Transverse colon (tissue), 4 donors: Measurements from ENCODE around the gene PAX8. TPM values are rescaled to one million over a fixed set of nuclear protein-coding genes. Genes with fewer than 3 reads are reported as not detected.

Experiments
- DNase-seq: peaks from one replicate; pipeline ENCODE4 v3.0.0-alpha.2; 2019
- H3K27ac ChIP-seq, 4 donors: fragments of 200-600 bp; sonication (generic); 2 replicates each; pipeline ENCODE4 v1.5.1; 2016 to 2018; ENCODE audit warnings: inconsistent platforms in 4 of 4
- H3K27me3 ChIP-seq: fragments of 200-600 bp; sonication (generic); 2 replicates; pipeline ENCODE4 v1.5.1; 2017; ENCODE audit warnings: inconsistent platforms
- H3K36me3 ChIP-seq, 4 donors: fragments of 200-600 bp; sonication (generic); 2 replicates each; pipeline ENCODE4 v1.5.1; 2017 to 2019; ENCODE audit warnings: inconsistent platforms in 4 of 4
- H3K4me1 ChIP-seq, 4 donors: fragments of 200-600 bp; sonication (generic); 2 replicates each; pipeline ENCODE4 v1.5.1; 2017 to 2020; ENCODE audit warnings: inconsistent platforms in 4 of 4
- H3K4me3 ChIP-seq, 4 donors: fragments of 200-600 bp; sonication (generic); 1 replicate in 1 of 4; 2 replicates in 3 of 4; pipeline versions ENCODE4 v1.5.1 to v1.6.1; 2017 to 2019; ENCODE audit warnings: inconsistent platforms in 4 of 4
- H3K9me3 ChIP-seq, 2 donors: fragments of 200-600 bp; sonication (generic); 2 replicates each; pipeline ENCODE4 v1.5.1; 2017 to 2019; ENCODE audit warnings: inconsistent platforms in 2 of 2
- CTCF ChIP-seq, 5 experiments: fragments of 200-600 bp in 3 of 5; fragments of 450-650 bp in 2 of 5; sonication (generic) in 3 of 5; IDR thresholded peaks; 1 replicate in 2 of 5; 2 replicates in 3 of 5; pipeline ENCODE4 v1.5.1; 2016 to 2017; ENCODE audit warnings: antibody characterized with exemption in 5 of 5, inconsistent platforms in 3 of 5, mild to moderate bottlenecking in 2 of 5, moderate library complexity in 1 of 5
- EP300 ChIP-seq: sonication (generic); formaldehyde crosslinking; IDR thresholded peaks from one replicate; pipeline ENCODE4 v1.6.1; 2017; ENCODE audit warnings: antibody characterized with exemption, low read depth
- POLR2A ChIP-seq: fragments of 450-650 bp; IDR thresholded peaks from one replicate; pipeline ENCODE4 v1.6.1; 2016; ENCODE audit warnings: antibody characterized with exemption, mild to moderate bottlenecking, moderate library complexity
- POLR2AphosphoS5 ChIP-seq, 3 donors: sonication (generic); formaldehyde crosslinking; IDR thresholded peaks; one replicate each; pipeline ENCODE4 v1.6.1; 2016; ENCODE audit warnings: antibody characterized with exemption in 3 of 3
- WGBS, 2 donors: methylation state at CpG; one replicate each; pipeline ENCODE4 v1.1.5; 2018; ENCODE audit warnings: low coverage in 1 of 2; 5-methylcytosine and 5-hydroxymethylcytosine counted together
- in situ Hi-C, 4 donors: fragments of 200-750 bp; cut with MboI; loops; one replicate each; pipeline versions ENCODE4 v1.15.0 to v1.15.1; 2017; ENCODE audit warnings: low sequenced_read_pairs in 3 of 4, low pct_ligation_motif_present in 1 of 4, low pct_unique_long_range_greater_than_20kb in 1 of 4
- intact Hi-C: fragments of 100-400 bp; cut with DNase I; formaldehyde crosslinking; loops from one replicate; pipeline ENCODE4 v1.15.1; 2023; ENCODE audit warnings: low total_unique reads
- total RNA-seq, 4 donors: library from RNA; depleted of rRNA; stranded (reverse); fragments of >200 nt; gene quantifications; one replicate each; pipeline ENCODE4 v1.1.0, GENCODE V29; 2016

The PAX8 gene
- total RNA-seq, 4 donors from 2014 or later: 1.6 to 13.7 (median 8.3) TPM

- Histone ChIP-seq H3K36me3 (no peaks in the 10 kb centered on the region), H3K4me3 (no peak overlapping the region), H3K9me3 (no peaks in the 10 kb centered on the region), H3K27ac (no peak overlapping the region), H3K27me3 (no peaks in the 10 kb centered on the region), H3K4me1 (peaks cover 6 to 18% (median 10%) of the 10 kb centered on the region in 4 donors)
- 64% methylated on average over 6 of the region's 6 CpGs; no CpG with 5 or more reads in 1 of the 2 donors for WGBS, 2 donors
- intact Hi-C loops: no loop called here
- in situ Hi-C loops: no loop called here
- no peak for TF ChIP-seq EP300
- no peak for TF ChIP-seq POLR2A
- TF ChIP-seq CTCF (IDR thresholded peaks at IDR 0.05): no peak
- no peak for TF ChIP-seq POLR2AphosphoS5 (IDR thresholded peaks at IDR 0.05)
- DNase-seq: no peak
Measured at GRCh38 chr2:113206251-113206650, 72.5 kb downstream of the PAX8 start.

- no peaks in the 10 kb centered on the region for H3K27me3 ChIP-seq
- peak; percentile 83 for DNase-seq
- no peak overlapping the region for H3K4me3 ChIP-seq
- H3K36me3 ChIP-seq: no peaks in the 10 kb centered on the region
- TF ChIP-seq EP300: no peak
- no peak for TF ChIP-seq POLR2A
- peak; percentile 68 to 90 (median 81) for TF ChIP-seq CTCF (IDR thresholded peaks at IDR 0.05)
- TF ChIP-seq POLR2AphosphoS5 (IDR thresholded peaks at IDR 0.05): no peak
- in situ Hi-C loops: no loop called here
- no peak overlapping the region for H3K27ac ChIP-seq
- no peaks in the 10 kb centered on the region for H3K9me3 ChIP-seq
- H3K4me1 ChIP-seq: peaks cover 0 to 11% (median 5%) of the 10 kb centered on the region in 4 donors
- intact Hi-C loops: no loop called here
- 17 to 24% methylated on average over 2 to 5 of the region's 5 CpGs for WGBS, 2 donors
Measured at GRCh38 chr2:113203901-113204519, 74.7 kb downstream of the PAX8 start.

GRCh38 chr2:113203217-113203530, 75.5 kb downstream of the PAX8 start:
- no peaks in the 10 kb centered on the region for H3K27me3 ChIP-seq
- peaks cover 0 to 17% (median 8%) of the 10 kb centered on the region in 4 donors for H3K4me1 ChIP-seq
- H3K9me3 ChIP-seq: no peaks in the 10 kb centered on the region
- in situ Hi-C loops (no loop called here), intact Hi-C loops (no loop called here)
- no peaks in the 10 kb centered on the region for H3K36me3 ChIP-seq
- no peak for DNase-seq
- TF ChIP-seq POLR2AphosphoS5 (IDR thresholded peaks at IDR 0.05) (no peak), POLR2A (no peak), EP300 (no peak), CTCF (IDR thresholded peaks at IDR 0.05) (no peak)
- H3K27ac ChIP-seq: no peak overlapping the region
- no peak overlapping the region for H3K4me3 ChIP-seq

GRCh38 chr2:113202305-113203216, 76.2 kb downstream of the PAX8 start:
- Histone ChIP-seq H3K27me3 (no peaks in the 10 kb centered on the region), H3K27ac (no peak overlapping the region), H3K4me1 (peaks cover 0 to 18% (median 9%) of the 10 kb centered on the region in 4 donors), H3K36me3 (no peaks in the 10 kb centered on the region), H3K4me3 (no peak overlapping the region), H3K9me3 (no peaks in the 10 kb centered on the region)
- TF ChIP-seq EP300 (no peak), POLR2AphosphoS5 (IDR thresholded peaks at IDR 0.05) (no peak)
- WGBS, 2 donors: 81% methylated on average over 4 to 11 of the region's 13 CpGs
- in situ Hi-C loops: no loop called here
- no peak for DNase-seq
- intact Hi-C loops: no loop called here
